ENCODE results near the gene MED7. TPM values are rescaled to one million over a fixed set of nuclear protein-coding genes. Genes with fewer than 3 reads are reported as not detected.
A peak's percentile ranks its signal among the peaks of the same experiment; 100 is the strongest.

Gene MED7
- total and polyA plus RNA-seq, 2 of the 13 experiments (the other 11 are each of a cell fraction or from before 2014, with no cell fraction given), result 9.2 to 9.4 TPM

DNA sequence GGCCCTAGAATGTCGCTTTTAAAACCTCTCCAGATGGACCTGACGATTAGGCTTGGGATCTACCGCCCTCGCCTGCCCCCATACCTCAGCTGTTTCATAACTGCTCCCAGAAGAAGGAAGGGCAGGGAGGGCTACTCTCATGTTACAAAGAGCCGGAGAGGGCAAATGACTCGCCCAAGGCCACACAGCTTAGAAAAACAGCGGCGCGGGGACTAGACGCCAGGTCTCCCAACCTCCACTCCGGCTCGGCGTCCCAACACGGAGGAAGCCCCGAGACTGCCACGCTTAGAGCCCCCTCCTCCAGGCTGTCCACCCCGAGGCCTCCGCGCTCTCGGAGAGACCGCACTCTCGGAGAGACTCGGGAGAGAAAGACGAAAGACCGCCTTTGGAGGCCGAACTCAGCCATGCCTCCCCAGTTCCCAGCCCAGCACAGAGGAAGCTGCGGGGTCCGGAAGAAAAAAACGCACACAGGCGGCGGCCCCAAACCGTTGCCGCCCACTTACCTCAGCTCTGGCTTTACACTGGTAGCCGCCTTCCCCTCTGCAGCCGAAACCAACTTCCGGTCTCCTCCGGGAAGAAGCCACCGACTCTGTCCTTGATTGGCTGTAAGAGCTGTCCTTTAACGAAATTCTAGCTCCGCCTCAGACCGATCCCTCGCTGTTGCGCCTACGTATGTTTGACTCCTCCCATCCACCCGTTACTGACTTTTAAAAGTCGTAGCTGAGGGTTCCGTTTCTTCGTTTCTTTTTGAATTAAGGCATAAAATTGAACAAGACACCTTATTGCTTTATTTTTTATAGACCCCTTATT, at the start of gene MED7 (continued):
- TF ChIP-seq JUN (CRISPR knock-in tag; IDR thresholded peaks at IDR 0.05) (no peak), ZNF816 (CRISPR knock-in tag; IDR thresholded peaks at IDR 0.05; ENCODE audit: borderline replicate concordance) (no peak), FOXC1 (CRISPR knock-in tag; IDR thresholded peaks at IDR 0.05; ENCODE audit: borderline replicate concordance) (peak; percentile 61; the same call in 1 of the 2 replicates), PAF1 (CRISPR knock-in tag; IDR thresholded peaks at IDR 0.05) (no peak), ZNF616 (CRISPR knock-in tag; IDR thresholded peaks at IDR 0.05; ENCODE audit: low read depth) (no peak), MEF2D (CRISPR knock-in tag; IDR thresholded peaks at IDR 0.05) (0 out of 2 replicates have a peak, but pooled peaks have one; percentile 28), MIER3 (CRISPR knock-in tag; IDR thresholded peaks at IDR 0.05; ENCODE audit: borderline replicate concordance) (no peak), SMYD3 (CRISPR knock-in tag; IDR thresholded peaks at IDR 0.05) (no peak), MYNN (CRISPR knock-in tag; IDR thresholded peaks at IDR 0.05; ENCODE audit: low read depth) (no peak), REPIN1 (CRISPR knock-in tag; IDR thresholded peaks at IDR 0.05; ENCODE audit: borderline replicate concordance, low read depth) (peak; percentile 53; the same call in 1 of the 2 replicates)
- TF ChIP-seq, protein P1, sequence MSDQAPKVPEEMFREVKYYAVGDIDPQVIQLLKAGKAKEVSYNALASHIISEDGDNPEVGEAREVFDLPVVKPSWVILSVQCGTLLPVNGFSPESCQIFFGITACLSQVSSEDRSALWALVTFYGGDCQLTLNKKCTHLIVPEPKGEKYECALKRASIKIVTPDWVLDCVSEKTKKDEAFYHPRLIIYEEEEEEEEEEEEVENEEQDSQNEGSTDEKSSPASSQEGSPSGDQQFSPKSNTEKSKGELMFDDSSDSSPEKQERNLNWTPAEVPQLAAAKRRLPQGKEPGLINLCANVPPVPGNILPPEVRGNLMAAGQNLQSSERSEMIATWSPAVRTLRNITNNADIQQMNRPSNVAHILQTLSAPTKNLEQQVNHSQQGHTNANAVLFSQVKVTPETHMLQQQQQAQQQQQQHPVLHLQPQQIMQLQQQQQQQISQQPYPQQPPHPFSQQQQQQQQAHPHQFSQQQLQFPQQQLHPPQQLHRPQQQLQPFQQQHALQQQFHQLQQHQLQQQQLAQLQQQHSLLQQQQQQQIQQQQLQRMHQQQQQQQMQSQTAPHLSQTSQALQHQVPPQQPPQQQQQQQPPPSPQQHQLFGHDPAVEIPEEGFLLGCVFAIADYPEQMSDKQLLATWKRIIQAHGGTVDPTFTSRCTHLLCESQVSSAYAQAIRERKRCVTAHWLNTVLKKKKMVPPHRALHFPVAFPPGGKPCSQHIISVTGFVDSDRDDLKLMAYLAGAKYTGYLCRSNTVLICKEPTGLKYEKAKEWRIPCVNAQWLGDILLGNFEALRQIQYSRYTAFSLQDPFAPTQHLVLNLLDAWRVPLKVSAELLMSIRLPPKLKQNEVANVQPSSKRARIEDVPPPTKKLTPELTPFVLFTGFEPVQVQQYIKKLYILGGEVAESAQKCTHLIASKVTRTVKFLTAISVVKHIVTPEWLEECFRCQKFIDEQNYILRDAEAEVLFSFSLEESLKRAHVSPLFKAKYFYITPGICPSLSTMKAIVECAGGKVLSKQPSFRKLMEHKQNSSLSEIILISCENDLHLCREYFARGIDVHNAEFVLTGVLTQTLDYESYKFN (CRISPR knock-in tag; conservative IDR thresholded peaks at IDR 0.05), result no peak
- TF ChIP-seq, protein P2, sequence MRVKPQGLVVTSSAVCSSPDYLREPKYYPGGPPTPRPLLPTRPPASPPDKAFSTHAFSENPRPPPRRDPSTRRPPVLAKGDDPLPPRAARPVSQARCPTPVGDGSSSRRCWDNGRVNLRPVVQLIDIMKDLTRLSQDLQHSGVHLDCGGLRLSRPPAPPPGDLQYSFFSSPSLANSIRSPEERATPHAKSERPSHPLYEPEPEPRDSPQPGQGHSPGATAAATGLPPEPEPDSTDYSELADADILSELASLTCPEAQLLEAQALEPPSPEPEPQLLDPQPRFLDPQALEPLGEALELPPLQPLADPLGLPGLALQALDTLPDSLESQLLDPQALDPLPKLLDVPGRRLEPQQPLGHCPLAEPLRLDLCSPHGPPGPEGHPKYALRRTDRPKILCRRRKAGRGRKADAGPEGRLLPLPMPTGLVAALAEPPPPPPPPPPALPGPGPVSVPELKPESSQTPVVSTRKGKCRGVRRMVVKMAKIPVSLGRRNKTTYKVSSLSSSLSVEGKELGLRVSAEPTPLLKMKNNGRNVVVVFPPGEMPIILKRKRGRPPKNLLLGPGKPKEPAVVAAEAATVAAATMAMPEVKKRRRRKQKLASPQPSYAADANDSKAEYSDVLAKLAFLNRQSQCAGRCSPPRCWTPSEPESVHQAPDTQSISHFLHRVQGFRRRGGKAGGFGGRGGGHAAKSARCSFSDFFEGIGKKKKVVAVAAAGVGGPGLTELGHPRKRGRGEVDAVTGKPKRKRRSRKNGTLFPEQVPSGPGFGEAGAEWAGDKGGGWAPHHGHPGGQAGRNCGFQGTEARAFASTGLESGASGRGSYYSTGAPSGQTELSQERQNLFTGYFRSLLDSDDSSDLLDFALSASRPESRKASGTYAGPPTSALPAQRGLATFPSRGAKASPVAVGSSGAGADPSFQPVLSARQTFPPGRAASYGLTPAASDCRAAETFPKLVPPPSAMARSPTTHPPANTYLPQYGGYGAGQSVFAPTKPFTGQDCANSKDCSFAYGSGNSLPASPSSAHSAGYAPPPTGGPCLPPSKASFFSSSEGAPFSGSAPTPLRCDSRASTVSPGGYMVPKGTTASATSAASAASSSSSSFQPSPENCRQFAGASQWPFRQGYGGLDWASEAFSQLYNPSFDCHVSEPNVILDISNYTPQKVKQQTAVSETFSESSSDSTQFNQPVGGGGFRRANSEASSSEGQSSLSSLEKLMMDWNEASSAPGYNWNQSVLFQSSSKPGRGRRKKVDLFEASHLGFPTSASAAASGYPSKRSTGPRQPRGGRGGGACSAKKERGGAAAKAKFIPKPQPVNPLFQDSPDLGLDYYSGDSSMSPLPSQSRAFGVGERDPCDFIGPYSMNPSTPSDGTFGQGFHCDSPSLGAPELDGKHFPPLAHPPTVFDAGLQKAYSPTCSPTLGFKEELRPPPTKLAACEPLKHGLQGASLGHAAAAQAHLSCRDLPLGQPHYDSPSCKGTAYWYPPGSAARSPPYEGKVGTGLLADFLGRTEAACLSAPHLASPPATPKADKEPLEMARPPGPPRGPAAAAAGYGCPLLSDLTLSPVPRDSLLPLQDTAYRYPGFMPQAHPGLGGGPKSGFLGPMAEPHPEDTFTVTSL (CRISPR knock-in tag; IDR thresholded peaks at IDR 0.05; ENCODE audit: borderline replicate concordance), result no peak
- TF ChIP-seq, protein P3, sequence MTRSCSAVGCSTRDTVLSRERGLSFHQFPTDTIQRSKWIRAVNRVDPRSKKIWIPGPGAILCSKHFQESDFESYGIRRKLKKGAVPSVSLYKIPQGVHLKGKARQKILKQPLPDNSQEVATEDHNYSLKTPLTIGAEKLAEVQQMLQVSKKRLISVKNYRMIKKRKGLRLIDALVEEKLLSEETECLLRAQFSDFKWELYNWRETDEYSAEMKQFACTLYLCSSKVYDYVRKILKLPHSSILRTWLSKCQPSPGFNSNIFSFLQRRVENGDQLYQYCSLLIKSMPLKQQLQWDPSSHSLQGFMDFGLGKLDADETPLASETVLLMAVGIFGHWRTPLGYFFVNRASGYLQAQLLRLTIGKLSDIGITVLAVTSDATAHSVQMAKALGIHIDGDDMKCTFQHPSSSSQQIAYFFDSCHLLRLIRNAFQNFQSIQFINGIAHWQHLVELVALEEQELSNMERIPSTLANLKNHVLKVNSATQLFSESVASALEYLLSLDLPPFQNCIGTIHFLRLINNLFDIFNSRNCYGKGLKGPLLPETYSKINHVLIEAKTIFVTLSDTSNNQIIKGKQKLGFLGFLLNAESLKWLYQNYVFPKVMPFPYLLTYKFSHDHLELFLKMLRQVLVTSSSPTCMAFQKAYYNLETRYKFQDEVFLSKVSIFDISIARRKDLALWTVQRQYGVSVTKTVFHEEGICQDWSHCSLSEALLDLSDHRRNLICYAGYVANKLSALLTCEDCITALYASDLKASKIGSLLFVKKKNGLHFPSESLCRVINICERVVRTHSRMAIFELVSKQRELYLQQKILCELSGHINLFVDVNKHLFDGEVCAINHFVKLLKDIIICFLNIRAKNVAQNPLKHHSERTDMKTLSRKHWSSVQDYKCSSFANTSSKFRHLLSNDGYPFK (CRISPR knock-in tag; IDR thresholded peaks at IDR 0.05; ENCODE audit: borderline replicate concordance), result peak; percentile 56; the same call in 1 of the 2 replicates
- TF ChIP-seq, protein P4, sequence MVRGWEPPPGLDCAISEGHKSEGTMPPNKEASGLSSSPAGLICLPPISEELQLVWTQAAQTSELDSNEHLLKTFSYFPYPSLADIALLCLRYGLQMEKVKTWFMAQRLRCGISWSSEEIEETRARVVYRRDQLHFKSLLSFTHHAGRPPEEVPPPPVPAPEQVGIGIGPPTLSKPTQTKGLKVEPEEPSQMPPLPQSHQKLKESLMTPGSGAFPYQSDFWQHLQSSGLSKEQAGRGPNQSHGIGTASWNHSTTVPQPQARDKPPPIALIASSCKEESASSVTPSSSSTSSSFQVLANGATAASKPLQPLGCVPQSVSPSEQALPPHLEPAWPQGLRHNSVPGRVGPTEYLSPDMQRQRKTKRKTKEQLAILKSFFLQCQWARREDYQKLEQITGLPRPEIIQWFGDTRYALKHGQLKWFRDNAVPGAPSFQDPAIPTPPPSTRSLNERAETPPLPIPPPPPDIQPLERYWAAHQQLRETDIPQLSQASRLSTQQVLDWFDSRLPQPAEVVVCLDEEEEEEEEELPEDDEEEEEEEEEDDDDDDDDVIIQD (CRISPR knock-in tag; IDR thresholded peaks at IDR 0.05; ENCODE audit: low read depth), result peak; percentile 69
